DND-41 (cell line): ENCODE measurements around the gene MRPL34.
A peak's percentile ranks its signal among the peaks of the same experiment; 100 is the strongest.

Source experiments
- CTCF ChIP-seq: IDR thresholded peaks from 2 replicates; pipeline ENCODE4 v1.5.1; 2012; ENCODE audit warnings: borderline replicate concordance, low read length, moderate library complexity, mild to moderate bottlenecking; ENCODE audit not compliant: poor library complexity, severe bottlenecking; ENCODE audit errors: extremely low read depth
- EZH2 ChIP-seq: IDR thresholded peaks from 3 replicates; pipeline ENCODE4 v1.6.1; 2012; ENCODE audit warnings: borderline replicate concordance, low read depth, mild to moderate bottlenecking, moderate library complexity, low read length, inconsistent platforms; ENCODE audit not compliant: severe bottlenecking

- TF ChIP-seq CTCF (peak; percentile 99), EZH2 (no peak)
Measured at GRCh38 chr19:17260842-17261325, 44.8 kb upstream of the MRPL34 start.
